Measurements from ENCODE around the gene RNF167. TPM values are rescaled to one million over a fixed set of nuclear protein-coding genes. Genes with fewer than 3 reads are reported as not detected.

The RNF167 gene
- polyA plus RNA-seq, 1 donor (not counting 4 experiments of a cell fraction or from before 2014, with no cell fraction given) = 101 TPM

DNA sequence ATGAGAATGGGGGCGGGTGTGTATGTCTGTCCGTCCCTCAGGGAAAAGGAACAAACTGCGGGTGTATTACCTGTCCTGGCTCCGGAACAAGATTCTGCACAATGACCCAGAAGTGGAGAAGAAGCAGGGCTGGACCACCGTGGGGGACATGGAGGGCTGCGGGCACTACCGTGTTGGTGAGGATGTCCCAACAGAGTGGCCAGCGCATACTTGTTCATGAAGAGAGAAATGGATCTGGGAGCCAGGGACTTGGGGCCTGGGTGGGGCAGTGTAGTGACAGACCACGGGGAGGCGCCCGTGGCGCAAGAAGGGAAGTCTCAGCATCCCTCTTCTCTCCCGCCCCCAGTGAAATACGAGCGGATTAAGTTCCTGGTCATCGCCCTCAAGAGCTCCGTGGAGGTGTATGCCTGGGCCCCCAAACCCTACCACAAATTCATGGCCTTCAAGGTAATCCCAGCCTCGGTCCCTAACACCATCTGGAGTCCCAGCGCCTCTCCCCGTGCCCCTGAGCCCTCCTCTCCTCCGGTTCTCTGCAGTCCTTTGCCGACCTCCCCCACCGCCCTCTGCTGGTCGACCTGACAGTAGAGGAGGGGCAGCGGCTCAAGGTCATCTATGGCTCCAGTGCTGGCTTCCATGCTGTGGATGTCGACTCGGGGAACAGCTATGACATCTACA, 44.3 kb upstream of the RNF167 start:
- Histone ChIP-seq H3K27ac (ENCODE audit: control insufficient read depth, insufficient read depth, low read length) (no peak overlapping the region), H3K4me3 (ENCODE audit: control insufficient read depth in 2 of 3, extremely low read depth in 1 of 3, insufficient read depth in 2 of 3, low read depth in 1 of 3, low read length in 3 of 3) (no peak overlapping the region), H2AFZ (ENCODE audit: control insufficient read depth, low read length) (no peak overlapping the region), H3K79me2 (ENCODE audit: control insufficient read depth, insufficient read depth, low read length) (no peaks in the 10 kb centered on the region), H3K36me3 (ENCODE audit: control insufficient read depth in 2 of 2, extremely low read depth in 1 of 2, insufficient read depth in 2 of 2, low read length in 2 of 2) (peaks cover 44 to 45% of the 10 kb centered on the region in 2 experiments), H3K9ac (ENCODE audit: control insufficient read depth, extremely low read depth, insufficient read depth, low read length) (no peak overlapping the region), H3K9me3 (ENCODE audit: control insufficient read depth, low read depth, low read length) (no peaks in the 10 kb centered on the region), H3K9me1 (ENCODE audit: control insufficient read depth, extremely low read depth, insufficient read depth, low read length) (no peaks in the 10 kb centered on the region), H3K27me3 (ENCODE audit: control insufficient read depth, extremely low read depth, insufficient read depth, low read length) (no peaks in the 10 kb centered on the region), H4K20me1 (ENCODE audit: control insufficient read depth, extremely low read depth, insufficient read depth, low read length) (peaks cover 10% of the 10 kb centered on the region), H3K4me2 (ENCODE audit: control insufficient read depth, extremely low read depth, insufficient read depth, low read depth, low read length) (no peak overlapping the region), H3K4me1 (ENCODE audit: control insufficient read depth, extremely low read depth, insufficient read depth, low read length) (peaks cover 6% of the 10 kb centered on the region)
- no peak for DNase-seq (ENCODE audit: low read depth, low spot score)
- FAIRE-seq = no peak
- TF ChIP-seq, protein P1, sequence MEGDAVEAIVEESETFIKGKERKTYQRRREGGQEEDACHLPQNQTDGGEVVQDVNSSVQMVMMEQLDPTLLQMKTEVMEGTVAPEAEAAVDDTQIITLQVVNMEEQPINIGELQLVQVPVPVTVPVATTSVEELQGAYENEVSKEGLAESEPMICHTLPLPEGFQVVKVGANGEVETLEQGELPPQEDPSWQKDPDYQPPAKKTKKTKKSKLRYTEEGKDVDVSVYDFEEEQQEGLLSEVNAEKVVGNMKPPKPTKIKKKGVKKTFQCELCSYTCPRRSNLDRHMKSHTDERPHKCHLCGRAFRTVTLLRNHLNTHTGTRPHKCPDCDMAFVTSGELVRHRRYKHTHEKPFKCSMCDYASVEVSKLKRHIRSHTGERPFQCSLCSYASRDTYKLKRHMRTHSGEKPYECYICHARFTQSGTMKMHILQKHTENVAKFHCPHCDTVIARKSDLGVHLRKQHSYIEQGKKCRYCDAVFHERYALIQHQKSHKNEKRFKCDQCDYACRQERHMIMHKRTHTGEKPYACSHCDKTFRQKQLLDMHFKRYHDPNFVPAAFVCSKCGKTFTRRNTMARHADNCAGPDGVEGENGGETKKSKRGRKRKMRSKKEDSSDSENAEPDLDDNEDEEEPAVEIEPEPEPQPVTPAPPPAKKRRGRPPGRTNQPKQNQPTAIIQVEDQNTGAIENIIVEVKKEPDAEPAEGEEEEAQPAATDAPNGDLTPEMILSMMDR (optimal IDR thresholded peaks at IDR 0.05 in 1 of 3, IDR thresholded peaks at IDR 0.05 in 1 of 3, conservative IDR thresholded peaks at IDR 0.05 in 1 of 3; ENCODE audit: extremely low read depth in 1 of 3, insufficient read depth in 2 of 3, low read length in 3 of 3) = peak in 2 of 3 experiments; percentile 2 to 33
- TF ChIP-seq EZH2 (IDR thresholded peaks at IDR 0.05; ENCODE audit: low read length) = no peak
- dilution Hi-C loops (cut with MboI; ENCODE audit: extremely low pct_ligation_motif_present, low sequenced_read_pairs) = no loop called here

DNA sequence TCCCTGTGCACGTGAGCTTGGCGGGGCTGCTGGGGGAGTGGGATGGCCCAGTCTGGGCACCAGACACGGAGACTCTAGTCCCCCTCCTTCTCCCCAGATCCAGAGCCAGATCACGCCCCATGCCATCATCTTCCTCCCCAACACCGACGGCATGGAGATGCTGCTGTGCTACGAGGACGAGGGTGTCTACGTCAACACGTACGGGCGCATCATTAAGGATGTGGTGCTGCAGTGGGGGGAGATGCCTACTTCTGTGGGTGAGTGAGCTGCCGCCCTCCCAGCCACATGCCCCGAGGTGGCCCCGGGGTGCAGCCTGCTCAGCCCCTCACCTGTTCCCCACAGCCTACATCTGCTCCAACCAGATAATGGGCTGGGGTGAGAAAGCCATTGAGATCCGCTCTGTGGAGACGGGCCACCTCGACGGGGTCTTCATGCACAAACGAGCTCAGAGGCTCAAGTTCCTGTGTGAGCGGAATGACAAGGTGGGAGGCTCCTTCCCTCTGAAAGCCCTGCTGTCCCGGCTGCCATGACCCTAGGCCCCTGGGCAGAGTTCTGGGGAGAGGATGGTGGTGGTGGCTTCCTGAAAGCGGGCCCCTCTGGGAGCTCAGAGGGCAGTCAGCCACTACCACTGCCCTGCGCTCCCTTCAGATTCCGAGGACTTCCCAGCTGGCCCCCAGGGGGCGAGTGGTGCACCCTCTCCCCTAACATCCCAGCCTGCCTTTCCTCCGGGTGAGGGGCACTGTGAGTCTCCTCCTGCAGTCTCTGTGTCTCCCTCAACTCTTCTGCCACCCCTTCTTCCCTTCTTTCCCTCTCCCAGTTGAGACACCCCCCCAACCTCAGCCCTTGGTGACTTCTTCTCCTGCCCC, 43.5 kb upstream of the RNF167 start:
- Histone ChIP-seq H3K9ac (ENCODE audit: control insufficient read depth, extremely low read depth, insufficient read depth, low read length) (no peak overlapping the region), H3K4me2 (ENCODE audit: control insufficient read depth, extremely low read depth, insufficient read depth, low read depth, low read length) (no peak overlapping the region), H3K36me3 (ENCODE audit: control insufficient read depth in 2 of 2, extremely low read depth in 1 of 2, insufficient read depth in 2 of 2, low read length in 2 of 2) (peaks cover 41 to 44% of the 10 kb centered on the region in 2 experiments), H3K9me3 (ENCODE audit: control insufficient read depth, low read depth, low read length) (no peaks in the 10 kb centered on the region), H3K27ac (ENCODE audit: control insufficient read depth, insufficient read depth, low read length) (no peak overlapping the region), H3K4me3 (ENCODE audit: control insufficient read depth in 2 of 3, extremely low read depth in 1 of 3, insufficient read depth in 2 of 3, low read depth in 1 of 3, low read length in 3 of 3) (no peak overlapping the region), H3K9me1 (ENCODE audit: control insufficient read depth, extremely low read depth, insufficient read depth, low read length) (no peaks in the 10 kb centered on the region), H3K79me2 (ENCODE audit: control insufficient read depth, insufficient read depth, low read length) (no peaks in the 10 kb centered on the region), H3K4me1 (ENCODE audit: control insufficient read depth, extremely low read depth, insufficient read depth, low read length) (peaks cover 6% of the 10 kb centered on the region), H2AFZ (ENCODE audit: control insufficient read depth, low read length) (no peak overlapping the region), H3K27me3 (ENCODE audit: control insufficient read depth, extremely low read depth, insufficient read depth, low read length) (no peaks in the 10 kb centered on the region), H4K20me1 (ENCODE audit: control insufficient read depth, extremely low read depth, insufficient read depth, low read length) (peaks cover 10% of the 10 kb centered on the region)
- FAIRE-seq (no peak), DNase-seq (ENCODE audit: low read depth, low spot score) (no peak)
- dilution Hi-C loops (cut with MboI; ENCODE audit: extremely low pct_ligation_motif_present, low sequenced_read_pairs) = no loop called here
- TF ChIP-seq, protein P1 (optimal IDR thresholded peaks at IDR 0.05 in 1 of 3, IDR thresholded peaks at IDR 0.05 in 1 of 3, conservative IDR thresholded peaks at IDR 0.05 in 1 of 3; ENCODE audit: extremely low read depth in 1 of 3, insufficient read depth in 2 of 3, low read length in 3 of 3) = no peak
- no peak for TF ChIP-seq EZH2 (IDR thresholded peaks at IDR 0.05; ENCODE audit: low read length)

Data from keratinocyte (primary cell).